ENCODE measurements around the gene SASH1. TPM values are rescaled to one million over a fixed set of nuclear protein-coding genes. Genes with fewer than 3 reads are reported as not detected.

SASH1 gene
- total RNA-seq, 1 experiment from 2014 or later = 11.7 TPM

DNA sequence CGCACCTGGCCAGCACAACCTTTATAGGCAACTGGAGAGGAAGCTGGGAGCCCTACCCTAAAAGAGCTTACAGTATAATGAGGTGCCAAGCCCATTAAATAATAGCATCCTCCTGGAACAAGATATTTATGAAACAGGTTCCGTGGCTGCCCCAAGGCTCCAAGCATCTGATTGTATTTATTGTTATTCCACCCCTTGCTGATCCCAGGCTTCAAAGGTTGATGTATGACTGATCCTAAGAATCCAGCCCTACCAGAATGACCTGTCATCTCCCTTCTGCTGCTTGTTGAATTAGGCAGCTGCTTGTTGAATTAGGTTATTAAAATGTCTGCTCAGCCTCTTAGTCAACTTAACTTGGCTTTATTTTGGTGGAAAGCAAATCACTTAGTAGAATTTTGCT lies 35.2 kb upstream of the SASH1 start:
- H3K4me1 ChIP-seq (ENCODE audit: control insufficient read depth in 1 of 2, insufficient read depth in 2 of 2, low read length in 2 of 2) = peaks cover 0 to 7% of the 10 kb centered on the region in 2 experiments; a peak in 1 of 4 replicates
- no peaks in the 10 kb centered on the region for H3K9me2 ChIP-seq (ENCODE audit: insufficient read depth)
- ATAC-seq = no peak
- ChIA-PET CTCF (no interaction called here), POLR2A (no interaction called here), RAD21 (ENCODE audit: low non-redundant PET in 1 of 2, low total read pairs in 2 of 2, uncharacterized antibody in 2 of 2, unreplicated experiment in 2 of 2) (no interaction called here)
- no peak overlapping the region for H3K9ac ChIP-seq (ENCODE audit: low read length)
- no peak for DNase-seq (ENCODE audit: low read depth, low spot score)
- no peak overlapping the region for H2AFZ ChIP-seq (ENCODE audit: low read depth, low read length, poor library complexity, severe bottlenecking)
- H4K20me1 ChIP-seq (ENCODE audit: insufficient read depth) = no peaks in the 10 kb centered on the region
- H3K27ac ChIP-seq (ENCODE audit: low read depth, low read length) = no peak overlapping the region
- no peaks in the 10 kb centered on the region for H3K36me3 ChIP-seq (ENCODE audit: control insufficient read depth in 1 of 2, insufficient read depth in 2 of 2, low read length in 2 of 2)
- H3K9me3 ChIP-seq (ENCODE audit: control insufficient read depth in 1 of 2, insufficient read depth in 1 of 2, low read depth in 1 of 2, low read length in 2 of 2) = no peaks in the 10 kb centered on the region
- no TSS peak for BruUV-seq (replicated peaks)
- no peak for TF ChIP-seq ZFX (IDR thresholded peaks at IDR 0.05)
- no peak for TF ChIP-seq EZH2 (IDR thresholded peaks at IDR 0.05)
- TF ChIP-seq, protein P1, sequence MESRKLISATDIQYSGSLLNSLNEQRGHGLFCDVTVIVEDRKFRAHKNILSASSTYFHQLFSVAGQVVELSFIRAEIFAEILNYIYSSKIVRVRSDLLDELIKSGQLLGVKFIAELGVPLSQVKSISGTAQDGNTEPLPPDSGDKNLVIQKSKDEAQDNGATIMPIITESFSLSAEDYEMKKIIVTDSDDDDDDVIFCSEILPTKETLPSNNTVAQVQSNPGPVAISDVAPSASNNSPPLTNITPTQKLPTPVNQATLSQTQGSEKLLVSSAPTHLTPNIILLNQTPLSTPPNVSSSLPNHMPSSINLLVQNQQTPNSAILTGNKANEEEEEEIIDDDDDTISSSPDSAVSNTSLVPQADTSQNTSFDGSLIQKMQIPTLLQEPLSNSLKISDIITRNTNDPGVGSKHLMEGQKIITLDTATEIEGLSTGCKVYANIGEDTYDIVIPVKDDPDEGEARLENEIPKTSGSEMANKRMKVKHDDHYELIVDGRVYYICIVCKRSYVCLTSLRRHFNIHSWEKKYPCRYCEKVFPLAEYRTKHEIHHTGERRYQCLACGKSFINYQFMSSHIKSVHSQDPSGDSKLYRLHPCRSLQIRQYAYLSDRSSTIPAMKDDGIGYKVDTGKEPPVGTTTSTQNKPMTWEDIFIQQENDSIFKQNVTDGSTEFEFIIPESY (IDR thresholded peaks at IDR 0.05; ENCODE audit: extremely low read depth, insufficient replicate concordance, low read length) = no peak
- no peak overlapping the region for H3K4me3 ChIP-seq (replicated peaks in 1 of 2; ENCODE audit: low read depth in 1 of 2, low read length in 2 of 2)
- no peaks in the 10 kb centered on the region for H3K27me3 ChIP-seq (ENCODE audit: insufficient read depth, low read length)
- no peaks in the 10 kb centered on the region for H3K79me2 ChIP-seq (ENCODE audit: insufficient read depth, low read length)
- H3K4me2 ChIP-seq (ENCODE audit: low read length) = no peak overlapping the region
- intact Hi-C loops (cut with micrococcal nuclease) = no loop called here

DNA sequence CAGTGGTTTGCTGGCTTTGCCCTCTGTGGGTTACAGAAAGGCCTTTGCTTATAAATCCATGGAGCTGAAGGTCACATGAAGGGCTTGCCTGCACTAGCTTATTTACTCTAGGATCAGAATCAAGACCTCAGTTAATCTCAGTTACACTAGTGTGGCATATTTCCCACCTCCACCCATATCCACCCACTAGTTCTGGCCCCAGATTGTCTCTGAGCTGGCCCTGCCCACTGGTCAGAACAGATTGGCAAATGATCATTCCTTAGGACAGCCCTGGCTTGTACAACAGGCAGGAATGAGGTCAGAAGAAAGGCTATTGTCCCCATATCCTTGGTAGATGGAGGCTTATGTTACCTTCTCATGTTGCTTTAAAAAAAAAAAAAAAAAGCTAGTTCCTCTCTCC lies 33.3 kb upstream of the SASH1 start:
- no peaks in the 10 kb centered on the region for H3K79me2 ChIP-seq (ENCODE audit: insufficient read depth, low read length)
- no peak overlapping the region for H3K9ac ChIP-seq (ENCODE audit: low read length)
- H3K4me3 ChIP-seq (replicated peaks in 1 of 2; ENCODE audit: low read depth in 1 of 2, low read length in 2 of 2) = no peak overlapping the region
- H3K9me3 ChIP-seq (ENCODE audit: control insufficient read depth in 1 of 2, insufficient read depth in 1 of 2, low read depth in 1 of 2, low read length in 2 of 2) = no peaks in the 10 kb centered on the region
- H3K4me1 ChIP-seq (ENCODE audit: control insufficient read depth in 1 of 2, insufficient read depth in 2 of 2, low read length in 2 of 2) = peaks cover 0 to 7% of the 10 kb centered on the region in 2 experiments; a peak in 1 of 4 replicates
- no peaks in the 10 kb centered on the region for H3K36me3 ChIP-seq (ENCODE audit: control insufficient read depth in 1 of 2, insufficient read depth in 2 of 2, low read length in 2 of 2)
- intact Hi-C loops (cut with micrococcal nuclease) = no loop called here
- H3K27me3 ChIP-seq (ENCODE audit: insufficient read depth, low read length) = no peaks in the 10 kb centered on the region
- ChIA-PET RAD21 (ENCODE audit: low non-redundant PET in 1 of 2, low total read pairs in 2 of 2, uncharacterized antibody in 2 of 2, unreplicated experiment in 2 of 2) (no interaction called here), CTCF (no interaction called here), POLR2A (no interaction called here)
- no peaks in the 10 kb centered on the region for H4K20me1 ChIP-seq (ENCODE audit: insufficient read depth)
- ATAC-seq = no peak
- H3K4me2 ChIP-seq (ENCODE audit: low read length) = no peak overlapping the region
- no peak for TF ChIP-seq ZNF274 (IDR thresholded peaks at IDR 0.05; ENCODE audit: low read depth, low read length)
- H2AFZ ChIP-seq (ENCODE audit: low read depth, low read length, poor library complexity, severe bottlenecking) = no peak overlapping the region
- no peak overlapping the region for H3K27ac ChIP-seq (ENCODE audit: low read depth, low read length)
- no peaks in the 10 kb centered on the region for H3K9me2 ChIP-seq (ENCODE audit: insufficient read depth)
- DNase-seq (ENCODE audit: low read depth, low spot score) = no peak
- no TSS peak for BruUV-seq (replicated peaks)
